ENCODE measurements around the gene VWC2L. TPM values are rescaled to one million over a fixed set of nuclear protein-coding genes. Genes with fewer than 3 reads are reported as not detected.

Gene VWC2L
- total and polyA plus RNA-seq, 9 donors = 0.11 TPM; not detected in 8

GRCh38 chr2:214574084-214574781, 163.4 kb downstream of the VWC2L start:
- DNase-seq = no peak
- no peaks in the 10 kb centered on the region for H3K4me1 ChIP-seq (ENCODE audit: insufficient read depth)
- no peaks in the 10 kb centered on the region for H3K36me3 ChIP-seq
- TF ChIP-seq EP300 (IDR thresholded peaks at IDR 0.05) = no peak
- no peak for TF ChIP-seq CTCF (IDR thresholded peaks at IDR 0.05)
- H3K27me3 ChIP-seq = no peaks in the 10 kb centered on the region
- no peak overlapping the region for H3K4me3 ChIP-seq
- 90 to 94% (median 90%) methylated on average over 3 of the region's 3 CpGs for WGBS, 3 donors
- H3K9me3 ChIP-seq = no peaks in the 10 kb centered on the region
- intact Hi-C loops (cut with DNase I) = no loop called here
- H3K27ac ChIP-seq = no peak overlapping the region

GRCh38 chr2:214575030-214575429, 164.2 kb downstream of the VWC2L start:
- no peak for TF ChIP-seq POLR2A (IDR thresholded peaks at IDR 0.05)
- no peak for TF ChIP-seq CTCF (IDR thresholded peaks at IDR 0.05)
- no peak for TF ChIP-seq EP300 (IDR thresholded peaks at IDR 0.05)
- H3K4me1 ChIP-seq (ENCODE audit: insufficient read depth) = no peaks in the 10 kb centered on the region
- H3K4me3 ChIP-seq = no peak overlapping the region
- no peaks in the 10 kb centered on the region for H3K27me3 ChIP-seq
- H3K9me3 ChIP-seq = no peaks in the 10 kb centered on the region
- no peaks in the 10 kb centered on the region for H3K36me3 ChIP-seq
- DNase-seq = no peak
- 30 to 34% (median 30%) methylated on average over 6 of the region's 6 CpGs for WGBS, 3 donors
- H3K27ac ChIP-seq = no peak overlapping the region
- intact Hi-C loops (cut with DNase I) = no loop called here

GRCh38 chr2:214575465-214575864, 164.6 kb downstream of the VWC2L start:
- 59 to 67% (median 59%) methylated on average over 7 of the region's 7 CpGs for WGBS, 3 donors
- no peak overlapping the region for H3K4me3 ChIP-seq
- no peaks in the 10 kb centered on the region for H3K4me1 ChIP-seq (ENCODE audit: insufficient read depth)
- H3K9me3 ChIP-seq = no peaks in the 10 kb centered on the region
- H3K36me3 ChIP-seq = no peaks in the 10 kb centered on the region
- DNase-seq = no peak
- H3K27me3 ChIP-seq = no peaks in the 10 kb centered on the region
- TF ChIP-seq EP300 (IDR thresholded peaks at IDR 0.05) (no peak), POLR2A (IDR thresholded peaks at IDR 0.05) (no peak), CTCF (IDR thresholded peaks at IDR 0.05) (no peak)
- H3K27ac ChIP-seq = no peak overlapping the region
- intact Hi-C loops (cut with DNase I) = no loop called here

GRCh38 chr2:214577769-214578168, 166.9 kb downstream of the VWC2L start:
- no peak for DNase-seq
- Histone ChIP-seq H3K4me1 (ENCODE audit: insufficient read depth) (no peaks in the 10 kb centered on the region), H3K4me3 (no peak overlapping the region), H3K27ac (no peak overlapping the region), H3K27me3 (no peaks in the 10 kb centered on the region), H3K9me3 (no peaks in the 10 kb centered on the region), H3K36me3 (no peaks in the 10 kb centered on the region)
- TF ChIP-seq EP300 (IDR thresholded peaks at IDR 0.05) = no peak
- WGBS, 3 donors = 80 to 83% (median 83%) methylated on average over 6 of the region's 6 CpGs
- intact Hi-C loops (cut with DNase I) = no loop called here

- Histone ChIP-seq H3K36me3 (no peaks in the 10 kb centered on the region), H3K9me3 (no peaks in the 10 kb centered on the region), H3K4me1 (ENCODE audit: insufficient read depth) (no peaks in the 10 kb centered on the region), H3K4me3 (no peak overlapping the region), H3K27me3 (no peaks in the 10 kb centered on the region), H3K27ac (no peak overlapping the region)
- 49 to 62% (median 53%) methylated on average over 4 of the region's 4 CpGs for WGBS, 3 donors
- no peak for TF ChIP-seq CTCF (IDR thresholded peaks at IDR 0.05)
- TF ChIP-seq EP300 (IDR thresholded peaks at IDR 0.05) = no peak
- no peak for TF ChIP-seq POLR2A (IDR thresholded peaks at IDR 0.05)
- intact Hi-C loops (cut with DNase I) = no loop called here
- no peak for DNase-seq
Measured at GRCh38 chr2:214578442-214578841, 167.6 kb downstream of the VWC2L start.

Data from ovary (tissue), 9 donors.